IMR-90 (cell line): ENCODE measurements around the gene OBP2A. TPM values are rescaled to one million over a fixed set of nuclear protein-coding genes. Genes with fewer than 3 reads are reported as not detected.

Experiments used
- ATAC-seq: fragments of 200-7000 bp; cut with Tn5 transposase; 2 replicates; pipeline ENCODE4 v1.9.1; 2020; ENCODE audit warnings: low read depth, mild to moderate bottlenecking, moderate library complexity
- BruUV-seq: library from RNA; stranded (reverse); fragments of 400-500 nt; replicated peaks from 2 replicates; lab custom pipeline; 2021; lab: Mats Ljungman, UMichigan
- CTCF ChIA-PET: fragments of 300-600 bp; formaldehyde crosslinking; extraction: SDS; loops from one replicate; lab custom pipeline; 2021; ENCODE audit warnings: antibody characterized with exemption; lab: Yijun Ruan, JAX
- POLR2A ChIA-PET: fragments of 300-600 bp; sonication (Branson Sonifier 250); formaldehyde crosslinking; loops from one replicate; lab custom pipeline; 2022; ENCODE audit warnings: antibody characterized with exemption; ENCODE audit not compliant: unreplicated experiment; lab: Charles Lee
- DNase-seq: peaks from one replicate; pipeline ENCODE4 v3.0.0; 2013
- H2AFZ ChIP-seq: replicated peaks from 2 replicates; pipeline ENCODE3; 2013; ENCODE audit warnings: low read length, mild to moderate bottlenecking; ENCODE audit not compliant: poor library complexity
- H2AK5ac ChIP-seq: 2 replicates; pipeline ENCODE4 v1.6.1; 2013; ENCODE audit warnings: low read depth, low read length, inconsistent platforms
- H2AK9ac ChIP-seq: replicated peaks from 2 replicates; pipeline ENCODE3; 2013; ENCODE audit warnings: mild to moderate bottlenecking, low read depth, low read length, moderate library complexity; ENCODE audit not compliant: poor library complexity
- H2BK120ac ChIP-seq: 2 replicates; pipeline ENCODE4 v1.6.1; 2013; ENCODE audit warnings: low read depth, low read length, inconsistent platforms
- H2BK15ac ChIP-seq: 3 replicates; pipeline ENCODE4 v1.6.1; 2013; ENCODE audit warnings: low read depth, low read length, inconsistent platforms
- H2BK20ac ChIP-seq: 2 replicates; pipeline ENCODE4 v1.6.1; 2013; ENCODE audit warnings: low read depth, mild to moderate bottlenecking, inconsistent platforms, low read length, moderate library complexity
- H2BK5ac ChIP-seq: 2 replicates; pipeline ENCODE4 v1.6.1; 2013; ENCODE audit warnings: mild to moderate bottlenecking, low read depth, low read length, inconsistent platforms; ENCODE audit not compliant: poor library complexity, severe bottlenecking
- H3K14ac ChIP-seq: replicated peaks from 2 replicates; pipeline ENCODE4 v1.6.1; 2013; ENCODE audit warnings: low read depth, low read length, inconsistent platforms
- H3K18ac ChIP-seq: 2 replicates; pipeline ENCODE4 v1.6.1; 2013; ENCODE audit warnings: low read depth, low read length, control low read depth
- H3K23ac ChIP-seq: 2 replicates; pipeline ENCODE4 v1.6.1; 2013; ENCODE audit warnings: low read depth, low read length, inconsistent platforms
- H3K27ac ChIP-seq: 2 replicates; pipeline ENCODE4 v1.5.1; 2013; ENCODE audit warnings: mild to moderate bottlenecking, control low read depth, low read length; ENCODE audit not compliant: insufficient read depth
- H3K27me3 ChIP-seq: 2 replicates; pipeline ENCODE4 v1.6.1; 2013; ENCODE audit warnings: low read length; ENCODE audit not compliant: control insufficient read depth, insufficient read depth
- H3K36me3 ChIP-seq: 2 replicates; pipeline ENCODE4 v1.6.1; 2013; ENCODE audit warnings: low read length, mixed read lengths; ENCODE audit not compliant: control insufficient read depth, insufficient read depth
- H3K4ac ChIP-seq: 2 replicates; pipeline ENCODE4 v1.6.1; 2013; ENCODE audit warnings: low read depth, low read length, inconsistent platforms
- H3K4me1 ChIP-seq: 2 replicates; pipeline ENCODE4 v1.6.1; 2013; ENCODE audit warnings: low read length, mixed read lengths; ENCODE audit not compliant: control insufficient read depth, insufficient read depth
- H3K4me2 ChIP-seq: 2 replicates; pipeline ENCODE4 v1.6.1; 2013; ENCODE audit warnings: low read depth, mild to moderate bottlenecking, control low read depth, low read length, moderate library complexity
- H3K4me3 ChIP-seq: 2 replicates; pipeline ENCODE4 v1.5.1; 2013; ENCODE audit warnings: low read depth, mild to moderate bottlenecking, control low read depth, low read length, moderate library complexity; ENCODE audit not compliant: insufficient read depth
- H3K56ac ChIP-seq: 2 replicates; pipeline ENCODE4 v1.6.1; 2013; ENCODE audit warnings: low read length, inconsistent platforms; ENCODE audit not compliant: insufficient read depth; ENCODE audit errors: extremely low read depth
- H3K79me1 ChIP-seq, 2 experiments: 2 replicates each; pipeline ENCODE4 v1.6.1; 2013; ENCODE audit warnings: low read length in 2 of 2, inconsistent platforms in 1 of 2, low read depth in 1 of 2
- H3K9ac ChIP-seq: 2 replicates; pipeline ENCODE4 v1.6.1; 2013; ENCODE audit warnings: low read depth, low read length, control low read depth
- H3K9me1 ChIP-seq: 2 replicates; pipeline ENCODE4 v1.6.1; 2013; ENCODE audit warnings: low read length, inconsistent platforms; ENCODE audit not compliant: insufficient read depth
- H3K9me3 ChIP-seq: 2 replicates; pipeline ENCODE4 v1.6.1; 2013; ENCODE audit warnings: low read length; ENCODE audit not compliant: control insufficient read depth, insufficient read depth
- H4K20me1 ChIP-seq: 2 replicates; pipeline ENCODE4 v1.6.1; 2013; ENCODE audit warnings: low read length, inconsistent platforms; ENCODE audit not compliant: insufficient read depth
- H4K5ac ChIP-seq: 2 replicates; pipeline ENCODE4 v1.6.1; 2013; ENCODE audit warnings: mild to moderate bottlenecking, low read depth, low read length, control low read depth
- H4K8ac ChIP-seq, 2 experiments: 2 replicates each; pipeline ENCODE4 v1.6.1; 2013; ENCODE audit warnings: low read depth in 2 of 2, low read length in 2 of 2, control low read depth in 1 of 2, inconsistent platforms in 1 of 2
- H4K91ac ChIP-seq: 2 replicates; pipeline ENCODE4 v1.6.1; 2013; ENCODE audit warnings: low read depth, low read length, inconsistent platforms; ENCODE audit not compliant: insufficient read depth
- BHLHE40 ChIP-seq: fragments of 150-350 bp; IDR thresholded peaks from 2 replicates; pipeline ENCODE4 v1.6.1; 2016; ENCODE audit warnings: mild to moderate bottlenecking, low read depth, low read length
- CHD1 ChIP-seq: IDR thresholded peaks from 2 replicates; pipeline ENCODE4 v1.6.1; 2012; ENCODE audit warnings: low read depth, low read length, improper control_type of control experiment
- MAFK ChIP-seq: IDR thresholded peaks from 2 replicates; pipeline ENCODE4 v1.6.1; 2012; ENCODE audit warnings: low read depth, low read length, improper control_type of control experiment
- MAZ ChIP-seq: IDR thresholded peaks from 2 replicates; pipeline ENCODE4 v1.6.1; 2012; ENCODE audit warnings: low read depth, mild to moderate bottlenecking, low read length, improper control_type of control experiment, moderate library complexity, borderline replicate concordance
- MXI1 ChIP-seq: IDR thresholded peaks from 2 replicates; pipeline ENCODE4 v1.6.1; 2012; ENCODE audit warnings: low read depth, mild to moderate bottlenecking, low read length, moderate library complexity, borderline replicate concordance
- NFE2L2 ChIP-seq: fragments of 150-350 bp; IDR thresholded peaks from 2 replicates; pipeline ENCODE4 v1.6.1; 2016; ENCODE audit warnings: low read depth, mild to moderate bottlenecking, low read length
- POLR2A ChIP-seq: IDR thresholded peaks from 2 replicates; pipeline ENCODE4 v1.6.1; 2012; ENCODE audit warnings: mild to moderate bottlenecking, low read depth, low read length
- RAD21 ChIP-seq: IDR thresholded peaks from 2 replicates; pipeline ENCODE4 v1.6.1; 2012; ENCODE audit warnings: low read length, improper control_type of control experiment
- RFX5 ChIP-seq: IDR thresholded peaks from 2 replicates; pipeline ENCODE4 v1.8.0; 2012; ENCODE audit warnings: low read depth, mild to moderate bottlenecking, low read length, moderate library complexity
- SMC3 ChIP-seq: fragments of 150-350 bp; IDR thresholded peaks from 2 replicates; pipeline ENCODE4 v1.6.1; 2016; ENCODE audit warnings: low read depth, mild to moderate bottlenecking, antibody characterized with exemption, low read length, moderate library complexity
- WGBS, 2 experiments: methylation state at CpG; one replicate each; pipeline versions ENCODE4 v1.1.5 to v1.1.7; 2013; ENCODE audit warnings: missing lambda C conversion rate in 2 of 2; ENCODE audit not compliant: insufficient read length in 1 of 2; ENCODE audit errors: extremely low coverage in 2 of 2; 5-methylcytosine and 5-hydroxymethylcytosine counted together
- dilution Hi-C: fragments of 300-500 bp; cut with HindIII; formaldehyde crosslinking; loops from one replicate; pipeline ENCODE4 v1.14.3; 2018; ENCODE audit warnings: low sequenced_read_pairs; ENCODE audit not compliant: unreplicated experiment
- in situ Hi-C: fragments of 300-500 bp; cut with MboI; formaldehyde crosslinking; loops from 3 replicates; pipeline ENCODE4 v1.14.3; 2019; ENCODE audit warnings: low sequenced_read_pairs, inconsistent platforms, mixed read lengths
- intact Hi-C: fragments of 100-400 bp; cut with micrococcal nuclease; formaldehyde crosslinking; loops from 2 replicates; pipeline ENCODE4 v1.10.0; 2022
- polyA plus RNA-seq, 3 experiments: library from polyadenylated mRNA; depleted of rRNA; stranded (reverse); fragments of >200 nt; gene quantifications; 2 replicates each; pipeline ENCODE4 v1.2.3, GENCODE V29; 2012; ENCODE audit warnings: low replicate concordance in 1 of 3
- total RNA-seq: library from RNA; depleted of rRNA; stranded (reverse); fragments of >200 nt; gene quantifications from 2 replicates; pipeline ENCODE4 v1.2.3, GENCODE V29; 2012

The OBP2A gene
- total and polyA plus RNA-seq, 2 of the 4 experiments (the other 2 are of a cell fraction) = not detected

DNA sequence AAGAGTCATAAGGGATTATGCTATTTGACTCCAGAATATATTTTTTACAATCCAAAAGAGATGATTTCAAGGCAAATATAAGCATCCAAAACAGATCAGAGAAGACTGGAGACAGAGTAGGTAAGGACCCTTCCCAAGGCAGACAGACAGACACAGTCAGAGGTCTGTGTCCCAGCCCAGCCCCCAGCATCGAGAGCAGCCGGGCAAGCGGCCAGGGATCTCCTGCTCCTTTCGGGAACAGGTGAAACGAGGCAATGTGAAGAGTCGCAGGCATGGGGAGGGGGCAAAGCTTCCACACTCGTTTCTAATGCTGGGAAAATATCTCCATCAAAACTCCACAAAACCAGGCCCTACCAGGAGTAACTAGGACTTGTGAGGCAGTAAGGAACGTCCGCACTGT is 21.4 kb downstream of the OBP2A start:
- H2BK5ac ChIP-seq = no peak overlapping the region
- no peak overlapping the region for H3K9ac ChIP-seq
- H3K14ac ChIP-seq = no peak overlapping the region
- CTCF ChIA-PET = no interaction called here
- BruUV-seq = no TSS peak
- H2AFZ ChIP-seq = no peak overlapping the region
- no peak overlapping the region for H2BK15ac ChIP-seq
- TF ChIP-seq SMC3 (no peak), MAFK (no peak), NFE2L2 (no peak), RAD21 (no peak), MAZ (no peak), CHD1 (no peak), MXI1 (no peak), POLR2A (no peak), RFX5 (no peak), BHLHE40 (no peak)
- no peak overlapping the region for H3K56ac ChIP-seq
- H3K23ac ChIP-seq = no peak overlapping the region
- no peak overlapping the region for H2BK20ac ChIP-seq
- H4K5ac ChIP-seq = no peak overlapping the region
- H3K27me3 ChIP-seq = no peaks in the 10 kb centered on the region
- H4K91ac ChIP-seq = no peak overlapping the region
- no peak overlapping the region for H2AK9ac ChIP-seq
- no peak overlapping the region for H2BK120ac ChIP-seq
- H4K8ac ChIP-seq = no peak overlapping the region
- H3K27ac ChIP-seq = no peak overlapping the region
- no peaks in the 10 kb centered on the region for H3K79me1 ChIP-seq
- H3K9me3 ChIP-seq = peaks cover 12% of the 10 kb centered on the region; the same call in 1 of the 2 replicates
- WGBS, 2 experiments = no CpG with 5 or more reads among the region's 9 CpGs
- intact Hi-C loops (no loop called here), dilution Hi-C loops (no loop called here), in situ Hi-C loops (no loop called here)
- no peaks in the 10 kb centered on the region for H4K20me1 ChIP-seq
- H3K18ac ChIP-seq = no peak overlapping the region
- H3K4me3 ChIP-seq = no peak overlapping the region
- ATAC-seq (no peak), DNase-seq (no peak)
- H3K4me1 ChIP-seq = no peaks in the 10 kb centered on the region
- no peak overlapping the region for H3K4ac ChIP-seq
- POLR2A ChIA-PET = no interaction called here
- H3K4me2 ChIP-seq = no peak overlapping the region
- H2AK5ac ChIP-seq = no peak overlapping the region
- no peaks in the 10 kb centered on the region for H3K36me3 ChIP-seq
- H3K9me1 ChIP-seq = no peaks in the 10 kb centered on the region
